ENCODE results near the gene KRT14. TPM values are rescaled to one million over a fixed set of nuclear protein-coding genes. Genes with fewer than 3 reads are reported as not detected.
A peak's percentile ranks its signal among the peaks of the same experiment; 100 is the strongest.

The KRT14 gene
- total and polyA plus RNA-seq, 2 donors from 2014 or later: not detected

GRCh38 chr17:41549596-41550039 is 37.1 kb downstream of the KRT14 start:
- Histone ChIP-seq H3K36me3 (ENCODE audit: control insufficient read depth in 2 of 3, insufficient read depth in 3 of 3, low read length in 3 of 3) (no peaks in the 10 kb centered on the region), H3K4me3 (ENCODE audit: low read length in 3 of 3) (no peak overlapping the region), H3K4me1 (ENCODE audit: control insufficient read depth in 2 of 3, insufficient read depth in 2 of 3, low read depth in 1 of 3, low read length in 3 of 3) (peaks cover 0 to 12% (median 7%) of the 10 kb centered on the region in 3 donors), H3K27me3 (ENCODE audit: control insufficient read depth, insufficient read depth, low read length) (no peaks in the 10 kb centered on the region), H3K9me3 (ENCODE audit: control insufficient read depth in 2 of 3, insufficient read depth in 1 of 3, low read length in 3 of 3) (peaks cover 0 to 5% (median 0%) of the 10 kb centered on the region in 3 donors), H3K27ac (ENCODE audit: low read depth in 2 of 2, low read length in 2 of 2) (no peak overlapping the region), H3K9ac (ENCODE audit: low read length in 3 of 3) (no peak overlapping the region)
- no peak for FAIRE-seq
- no peak for TF ChIP-seq CTCF (IDR thresholded peaks at IDR 0.05; ENCODE audit: borderline replicate concordance, extremely low read depth, insufficient read depth)
- intact Hi-C loops (cut with DNase I): loop anchor here (10.0 kb wide), 1 partner anchor 115 kb away; no protein-coding TSS in a partner anchor
- peak in 4 of 5 donors; percentile 71 to 85 (median 82) for DNase-seq

GRCh38 chr17:41548844-41549595 is 37.7 kb downstream of the KRT14 start:
- peak overlapping the region in 1 of 3 donors; percentile 8 for H3K9ac ChIP-seq (ENCODE audit: low read length in 3 of 3)
- peak overlapping the region in 1 of 3 donors; percentile 19 for H3K4me3 ChIP-seq (ENCODE audit: low read length in 3 of 3)

DNA sequence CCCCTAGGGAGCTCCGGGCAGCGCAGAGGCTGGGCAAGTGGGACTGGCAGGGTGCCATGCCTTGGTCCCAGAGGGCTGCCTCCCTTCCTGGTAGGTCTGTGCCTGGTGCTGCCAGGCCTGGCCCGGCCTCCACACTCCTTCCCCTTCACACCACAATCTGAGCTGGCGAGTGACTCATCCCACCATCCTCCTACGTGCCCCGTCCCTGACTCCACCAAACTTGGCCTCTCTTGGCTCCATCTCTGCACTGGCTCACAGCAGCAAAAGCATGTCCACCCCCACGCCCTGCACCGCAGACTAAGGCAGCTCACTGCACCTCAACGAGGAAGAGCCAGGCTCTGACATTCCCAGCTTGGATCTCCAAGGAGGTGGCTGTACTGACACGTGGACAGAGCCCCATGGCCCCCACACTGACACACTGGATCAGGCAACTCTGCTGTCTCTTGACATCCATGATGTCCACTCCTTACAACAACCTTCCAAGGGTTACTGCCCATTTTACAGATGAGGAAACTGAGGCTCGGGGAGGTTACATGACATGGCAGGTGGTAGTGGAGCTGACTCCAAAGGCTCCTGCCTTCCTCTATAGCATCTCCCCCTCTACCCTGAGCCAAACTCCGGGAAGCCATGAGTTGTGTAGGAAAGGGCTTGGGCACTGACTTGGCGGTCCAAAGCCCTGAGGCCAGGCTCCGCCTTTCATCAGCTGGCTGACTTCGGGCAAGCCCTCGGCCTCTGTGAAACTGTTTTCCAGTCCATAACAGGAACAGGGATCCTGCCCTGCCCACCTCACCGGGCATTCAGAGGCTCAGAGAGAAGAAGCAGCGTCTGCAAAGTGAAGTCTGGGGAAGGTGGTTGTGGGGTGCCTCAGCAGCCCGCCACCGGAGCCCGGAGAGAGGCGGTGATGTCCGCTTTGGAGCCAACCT is 38.5 kb downstream of the KRT14 start:
- no peak for TF ChIP-seq CTCF (IDR thresholded peaks at IDR 0.05; ENCODE audit: borderline replicate concordance, extremely low read depth, insufficient read depth)
- intact Hi-C loops (cut with DNase I): no loop called here
- peak overlapping the region in 1 of 3 donors; percentile 19 for H3K4me3 ChIP-seq (ENCODE audit: low read length in 3 of 3)
- peaks cover 0 to 5% (median 0%) of the 10 kb centered on the region in 3 donors for H3K9me3 ChIP-seq (ENCODE audit: control insufficient read depth in 2 of 3, insufficient read depth in 1 of 3, low read length in 3 of 3)
- H3K36me3 ChIP-seq (ENCODE audit: control insufficient read depth in 2 of 3, insufficient read depth in 3 of 3, low read length in 3 of 3): no peaks in the 10 kb centered on the region
- peak overlapping the region in 1 of 2 donors; percentile 69 for H3K27ac ChIP-seq (ENCODE audit: low read depth in 2 of 2, low read length in 2 of 2)
- H3K27me3 ChIP-seq (ENCODE audit: control insufficient read depth, insufficient read depth, low read length): no peaks in the 10 kb centered on the region
- FAIRE-seq: no peak
- H3K9ac ChIP-seq (ENCODE audit: low read length in 3 of 3): no peak overlapping the region
- H3K4me1 ChIP-seq (ENCODE audit: control insufficient read depth in 2 of 3, insufficient read depth in 2 of 3, low read depth in 1 of 3, low read length in 3 of 3): peaks cover 0 to 12% (median 12%) of the 10 kb centered on the region in 3 donors
- peak in 3 of 5 donors; percentile 43 to 95 (median 72) for DNase-seq

More at GRCh38 chr17:41548844-41549595, 37.7 kb downstream of the KRT14 start:
- no peak for FAIRE-seq
- intact Hi-C loops (cut with DNase I): no loop called here
- H3K4me1 ChIP-seq (ENCODE audit: control insufficient read depth in 2 of 3, insufficient read depth in 2 of 3, low read depth in 1 of 3, low read length in 3 of 3): peaks cover 0 to 12% (median 12%) of the 10 kb centered on the region in 3 donors
- no peaks in the 10 kb centered on the region for H3K36me3 ChIP-seq (ENCODE audit: control insufficient read depth in 2 of 3, insufficient read depth in 3 of 3, low read length in 3 of 3)
- H3K27ac ChIP-seq (ENCODE audit: low read depth in 2 of 2, low read length in 2 of 2): peak overlapping the region; percentile 39 to 62
- DNase-seq: peak; percentile 91 to 95 (median 93)
- H3K9me3 ChIP-seq (ENCODE audit: control insufficient read depth in 2 of 3, insufficient read depth in 1 of 3, low read length in 3 of 3): peaks cover 0 to 5% (median 0%) of the 10 kb centered on the region in 3 donors
- H3K27me3 ChIP-seq (ENCODE audit: control insufficient read depth, insufficient read depth, low read length): no peaks in the 10 kb centered on the region
- peak; percentile 89 for TF ChIP-seq CTCF (IDR thresholded peaks at IDR 0.05; ENCODE audit: borderline replicate concordance, extremely low read depth, insufficient read depth)
